ENCODE results near the gene ZDHHC21. TPM values are rescaled to one million over a fixed set of nuclear protein-coding genes. Genes with fewer than 3 reads are reported as not detected.
A peak's percentile ranks its signal among the peaks of the same experiment; 100 is the strongest.

The ZDHHC21 gene
- total RNA-seq, 1 experiment from 2014 or later, result 3.4 TPM

DNA sequence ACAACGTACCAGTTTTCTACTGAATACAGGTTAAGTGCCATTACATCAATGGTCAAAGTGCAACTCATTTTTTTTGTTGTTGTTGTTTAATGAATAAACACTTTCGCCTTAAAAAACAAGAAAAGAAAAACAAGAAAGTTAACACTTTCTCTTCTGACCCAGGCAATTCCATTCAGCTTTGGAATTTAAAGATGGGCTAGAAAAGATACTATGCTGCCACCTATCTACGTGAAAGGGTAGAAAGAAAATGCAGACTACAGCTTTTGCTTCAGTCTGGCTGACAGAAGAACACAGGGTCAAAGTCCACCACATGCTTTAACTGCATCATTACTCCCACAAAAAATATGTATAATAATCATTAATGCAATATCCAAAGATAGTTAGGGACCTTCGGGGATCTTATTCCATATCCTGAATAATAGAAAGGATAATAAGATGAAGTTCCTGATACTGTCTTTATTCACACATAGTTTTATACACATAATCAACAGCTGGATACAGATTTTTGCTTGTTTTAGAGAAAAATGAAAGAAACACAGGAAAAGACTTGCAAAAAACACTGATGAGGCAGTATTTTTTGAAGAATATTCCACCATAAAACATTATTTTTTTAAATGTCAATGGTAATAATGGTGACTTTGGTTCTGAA, 40.4 kb downstream of the ZDHHC21 start:
- H3K9me3 ChIP-seq (ENCODE audit: control insufficient read depth, insufficient read depth, low read depth, low read length), result no peaks in the 10 kb centered on the region
- ChIA-PET CTCF (no interaction called here), POLR2A (no interaction called here)
- DNase-seq (ENCODE audit: low read depth, low spot score) (no peak), ATAC-seq (no peak)
- no TSS peak for BruUV-seq (replicated peaks)
- H3K36me3 ChIP-seq (ENCODE audit: control insufficient read depth, insufficient read depth, low read length), result no peaks in the 10 kb centered on the region
- in situ Hi-C loops (cut with HindIII; ENCODE audit: low pct_unique_long_range_greater_than_20kb, low sequenced_read_pairs), result no loop called here
- H3K27ac ChIP-seq (ENCODE audit: low read length), result no peak overlapping the region
- TF ChIP-seq, protein P1, sequence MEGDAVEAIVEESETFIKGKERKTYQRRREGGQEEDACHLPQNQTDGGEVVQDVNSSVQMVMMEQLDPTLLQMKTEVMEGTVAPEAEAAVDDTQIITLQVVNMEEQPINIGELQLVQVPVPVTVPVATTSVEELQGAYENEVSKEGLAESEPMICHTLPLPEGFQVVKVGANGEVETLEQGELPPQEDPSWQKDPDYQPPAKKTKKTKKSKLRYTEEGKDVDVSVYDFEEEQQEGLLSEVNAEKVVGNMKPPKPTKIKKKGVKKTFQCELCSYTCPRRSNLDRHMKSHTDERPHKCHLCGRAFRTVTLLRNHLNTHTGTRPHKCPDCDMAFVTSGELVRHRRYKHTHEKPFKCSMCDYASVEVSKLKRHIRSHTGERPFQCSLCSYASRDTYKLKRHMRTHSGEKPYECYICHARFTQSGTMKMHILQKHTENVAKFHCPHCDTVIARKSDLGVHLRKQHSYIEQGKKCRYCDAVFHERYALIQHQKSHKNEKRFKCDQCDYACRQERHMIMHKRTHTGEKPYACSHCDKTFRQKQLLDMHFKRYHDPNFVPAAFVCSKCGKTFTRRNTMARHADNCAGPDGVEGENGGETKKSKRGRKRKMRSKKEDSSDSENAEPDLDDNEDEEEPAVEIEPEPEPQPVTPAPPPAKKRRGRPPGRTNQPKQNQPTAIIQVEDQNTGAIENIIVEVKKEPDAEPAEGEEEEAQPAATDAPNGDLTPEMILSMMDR (IDR thresholded peaks at IDR 0.05), result peak; percentile 16; the same call in 1 of the 2 replicates
- TF ChIP-seq SIN3A (IDR thresholded peaks at IDR 0.05; ENCODE audit: borderline replicate concordance, insufficient read depth, low read depth, low read length) (no peak), POLR2AphosphoS5 (IDR thresholded peaks at IDR 0.05; ENCODE audit: low read depth, low read length) (no peak), TCF7L2 (IDR thresholded peaks at IDR 0.05; ENCODE audit: low read depth, low read length) (no peak)
- TF ChIP-seq, protein P2, sequence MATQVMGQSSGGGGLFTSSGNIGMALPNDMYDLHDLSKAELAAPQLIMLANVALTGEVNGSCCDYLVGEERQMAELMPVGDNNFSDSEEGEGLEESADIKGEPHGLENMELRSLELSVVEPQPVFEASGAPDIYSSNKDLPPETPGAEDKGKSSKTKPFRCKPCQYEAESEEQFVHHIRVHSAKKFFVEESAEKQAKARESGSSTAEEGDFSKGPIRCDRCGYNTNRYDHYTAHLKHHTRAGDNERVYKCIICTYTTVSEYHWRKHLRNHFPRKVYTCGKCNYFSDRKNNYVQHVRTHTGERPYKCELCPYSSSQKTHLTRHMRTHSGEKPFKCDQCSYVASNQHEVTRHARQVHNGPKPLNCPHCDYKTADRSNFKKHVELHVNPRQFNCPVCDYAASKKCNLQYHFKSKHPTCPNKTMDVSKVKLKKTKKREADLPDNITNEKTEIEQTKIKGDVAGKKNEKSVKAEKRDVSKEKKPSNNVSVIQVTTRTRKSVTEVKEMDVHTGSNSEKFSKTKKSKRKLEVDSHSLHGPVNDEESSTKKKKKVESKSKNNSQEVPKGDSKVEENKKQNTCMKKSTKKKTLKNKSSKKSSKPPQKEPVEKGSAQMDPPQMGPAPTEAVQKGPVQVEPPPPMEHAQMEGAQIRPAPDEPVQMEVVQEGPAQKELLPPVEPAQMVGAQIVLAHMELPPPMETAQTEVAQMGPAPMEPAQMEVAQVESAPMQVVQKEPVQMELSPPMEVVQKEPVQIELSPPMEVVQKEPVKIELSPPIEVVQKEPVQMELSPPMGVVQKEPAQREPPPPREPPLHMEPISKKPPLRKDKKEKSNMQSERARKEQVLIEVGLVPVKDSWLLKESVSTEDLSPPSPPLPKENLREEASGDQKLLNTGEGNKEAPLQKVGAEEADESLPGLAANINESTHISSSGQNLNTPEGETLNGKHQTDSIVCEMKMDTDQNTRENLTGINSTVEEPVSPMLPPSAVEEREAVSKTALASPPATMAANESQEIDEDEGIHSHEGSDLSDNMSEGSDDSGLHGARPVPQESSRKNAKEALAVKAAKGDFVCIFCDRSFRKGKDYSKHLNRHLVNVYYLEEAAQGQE (IDR thresholded peaks at IDR 0.05; ENCODE audit: insufficient read depth in 1 of 2, low read depth in 2 of 2, low read length in 1 of 2), result no peak
- no peaks in the 10 kb centered on the region for H3K4me1 ChIP-seq (ENCODE audit: control insufficient read depth, insufficient read depth, low read length)
- no peak overlapping the region for H3K4me3 ChIP-seq (ENCODE audit: low read depth in 2 of 2, low read length in 2 of 2)
- intact Hi-C loops (cut with micrococcal nuclease; ENCODE audit: unreplicated experiment), result no loop called here
- no peaks in the 10 kb centered on the region for H3K27me3 ChIP-seq (ENCODE audit: control insufficient read depth, insufficient read depth, low read length)

DNA sequence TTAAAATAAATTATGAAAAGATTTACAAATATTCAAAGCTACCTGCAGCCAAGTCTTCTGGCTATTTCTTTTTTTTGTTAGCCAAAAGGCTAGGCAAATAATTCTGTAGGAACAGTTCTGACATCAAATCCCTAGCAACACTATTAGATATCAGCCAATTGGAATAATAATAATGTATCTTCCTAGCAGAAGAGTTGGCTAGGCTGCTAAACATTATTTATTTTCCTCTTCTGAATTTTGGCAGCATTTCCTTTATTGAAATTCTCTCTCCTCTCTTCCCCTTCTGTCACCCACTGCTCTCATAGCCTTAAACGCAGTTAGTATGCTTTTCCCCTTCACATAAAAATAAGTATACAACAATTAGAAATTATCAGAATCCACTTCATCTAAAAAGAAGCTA, 42.6 kb downstream of the ZDHHC21 start:
- intact Hi-C loops (cut with micrococcal nuclease; ENCODE audit: unreplicated experiment), result no loop called here
- ATAC-seq (no peak), DNase-seq (ENCODE audit: low read depth, low spot score) (no peak)
- Histone ChIP-seq H3K4me3 (ENCODE audit: low read depth in 2 of 2, low read length in 2 of 2) (no peak overlapping the region), H3K9me3 (ENCODE audit: control insufficient read depth, insufficient read depth, low read depth, low read length) (no peaks in the 10 kb centered on the region), H3K4me1 (ENCODE audit: control insufficient read depth, insufficient read depth, low read length) (no peaks in the 10 kb centered on the region), H3K27me3 (ENCODE audit: control insufficient read depth, insufficient read depth, low read length) (no peaks in the 10 kb centered on the region), H3K36me3 (ENCODE audit: control insufficient read depth, insufficient read depth, low read length) (no peaks in the 10 kb centered on the region), H3K27ac (ENCODE audit: low read length) (no peak overlapping the region)
- in situ Hi-C loops (cut with HindIII; ENCODE audit: low pct_unique_long_range_greater_than_20kb, low sequenced_read_pairs), result no loop called here
- CTCF ChIA-PET, result no interaction called here
- POLR2A ChIA-PET, result no interaction called here
- no TSS peak for BruUV-seq (replicated peaks)
- TF ChIP-seq SIN3A (IDR thresholded peaks at IDR 0.05; ENCODE audit: borderline replicate concordance, insufficient read depth, low read depth, low read length) (no peak), POLR2AphosphoS5 (IDR thresholded peaks at IDR 0.05; ENCODE audit: low read depth, low read length) (no peak)
- TF ChIP-seq, protein P1 (IDR thresholded peaks at IDR 0.05), result no peak

Data from Panc1 (cell line).